ENCODE data around the gene WNT2B.

Gene WNT2B

DNA sequence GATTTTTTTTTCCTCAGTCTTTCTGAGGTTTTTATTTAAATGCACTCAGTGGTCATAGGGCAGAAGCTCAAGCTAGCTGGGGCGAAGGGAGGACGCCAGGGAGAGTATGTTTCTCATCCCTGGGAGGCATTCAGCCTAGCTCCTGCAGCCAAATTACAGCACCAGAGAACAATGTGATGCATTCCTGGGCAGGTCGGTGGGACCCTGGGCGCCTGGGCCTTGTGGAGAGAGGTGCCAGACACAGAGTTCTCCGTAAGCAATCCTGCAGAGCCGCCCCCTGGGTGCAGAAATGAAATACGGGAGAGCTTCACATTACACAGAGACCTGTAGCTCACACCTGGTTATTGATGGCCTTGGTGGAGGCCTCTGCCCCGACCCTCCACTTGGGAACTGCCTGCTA lies 15.5 kb downstream of the WNT2B start:
- TF ChIP-seq CTCF (IDR thresholded peaks at IDR 0.05; ENCODE audit: low read length, missing control alignments) = no peak
- no peak overlapping the region for H3K4me3 ChIP-seq (replicated peaks; ENCODE audit: low read depth, low read length)
- peak; percentile 81 for DNase-seq (ENCODE audit: low read depth)

DNA sequence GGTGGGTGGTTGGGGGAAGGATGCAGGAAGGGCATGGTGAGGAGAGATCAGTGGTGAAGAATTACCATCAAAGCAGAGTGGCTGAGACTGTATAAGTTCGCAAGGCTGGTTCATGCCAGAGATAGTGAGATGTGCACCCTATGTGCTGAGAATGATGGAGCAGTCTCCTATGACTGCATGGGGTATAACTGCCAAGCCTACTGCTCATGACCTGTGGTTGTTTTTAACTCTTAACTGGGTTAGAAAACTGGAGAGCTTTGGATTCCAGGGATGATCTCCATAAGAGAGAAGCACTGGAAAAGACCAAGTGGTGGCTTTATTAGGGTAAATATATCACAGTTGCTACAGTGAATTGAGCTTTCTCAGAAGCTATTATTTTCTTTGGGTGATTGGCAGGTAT lies 16.2 kb downstream of the WNT2B start:
- H3K4me3 ChIP-seq (replicated peaks; ENCODE audit: low read depth, low read length) = no peak overlapping the region
- DNase-seq (ENCODE audit: low read depth) = no peak
- no peak for TF ChIP-seq CTCF (IDR thresholded peaks at IDR 0.05; ENCODE audit: low read length, missing control alignments)

GRCh38 chr1:112527266-112528010 lies 18.7 kb downstream of the WNT2B start:
- no peak overlapping the region for H3K4me3 ChIP-seq (replicated peaks; ENCODE audit: low read depth, low read length)
- DNase-seq (ENCODE audit: low read depth) = no peak
- no peak for TF ChIP-seq CTCF (IDR thresholded peaks at IDR 0.05; ENCODE audit: low read length, missing control alignments)

DNA sequence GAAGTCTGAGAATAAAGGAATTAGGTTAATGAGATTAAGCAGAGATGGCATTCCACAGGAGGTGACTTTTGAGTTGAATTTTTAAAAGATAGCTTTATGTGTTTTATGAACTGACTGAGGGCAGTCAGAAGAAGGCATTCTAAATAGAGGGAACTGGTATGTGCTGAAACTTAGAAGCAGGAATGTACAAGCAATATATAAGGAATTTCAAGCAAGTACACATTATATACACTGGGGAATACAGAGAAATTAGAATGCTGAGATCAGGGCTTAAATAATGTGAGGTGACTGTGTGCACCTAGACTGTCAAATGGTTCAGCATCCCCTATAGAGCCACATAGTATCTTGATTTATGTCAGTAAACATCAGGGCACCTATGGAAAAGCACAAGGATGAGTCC lies 19.3 kb downstream of the WNT2B start:
- H3K4me3 ChIP-seq (replicated peaks; ENCODE audit: low read depth, low read length) = no peak overlapping the region
- no peak for TF ChIP-seq CTCF (IDR thresholded peaks at IDR 0.05; ENCODE audit: low read length, missing control alignments)
- no peak for DNase-seq (ENCODE audit: low read depth)

- TF ChIP-seq CTCF (IDR thresholded peaks at IDR 0.05; ENCODE audit: low read length, missing control alignments) = no peak
- DNase-seq (ENCODE audit: low read depth) = no peak
- no peak overlapping the region for H3K4me3 ChIP-seq (replicated peaks; ENCODE audit: low read depth, low read length)
Measured at GRCh38 chr1:112529301-112529700, 20.5 kb downstream of the WNT2B start.

DNA sequence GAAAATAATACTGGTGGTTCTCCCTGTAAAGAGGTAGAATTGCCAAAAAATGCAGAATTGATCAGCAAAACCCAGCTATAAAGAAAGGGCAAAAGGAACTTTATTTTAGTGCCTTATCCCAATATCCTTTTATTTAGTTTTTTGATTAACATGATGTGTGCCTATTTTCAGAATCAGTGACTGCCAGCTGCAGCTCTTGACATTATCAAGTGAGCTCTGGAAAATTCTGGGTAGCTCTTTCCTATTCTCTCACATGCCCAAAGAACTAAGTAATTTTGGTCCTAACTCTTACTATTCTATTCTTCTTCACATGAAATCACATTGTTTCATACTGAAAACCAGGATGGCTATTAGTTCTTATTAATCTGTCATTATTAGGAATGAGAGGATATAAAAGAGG lies 22.1 kb downstream of the WNT2B start:
- H3K4me3 ChIP-seq (replicated peaks; ENCODE audit: low read depth, low read length) = no peak overlapping the region
- DNase-seq (ENCODE audit: low read depth) = no peak
- TF ChIP-seq CTCF (IDR thresholded peaks at IDR 0.05; ENCODE audit: low read length, missing control alignments) = no peak

DNA sequence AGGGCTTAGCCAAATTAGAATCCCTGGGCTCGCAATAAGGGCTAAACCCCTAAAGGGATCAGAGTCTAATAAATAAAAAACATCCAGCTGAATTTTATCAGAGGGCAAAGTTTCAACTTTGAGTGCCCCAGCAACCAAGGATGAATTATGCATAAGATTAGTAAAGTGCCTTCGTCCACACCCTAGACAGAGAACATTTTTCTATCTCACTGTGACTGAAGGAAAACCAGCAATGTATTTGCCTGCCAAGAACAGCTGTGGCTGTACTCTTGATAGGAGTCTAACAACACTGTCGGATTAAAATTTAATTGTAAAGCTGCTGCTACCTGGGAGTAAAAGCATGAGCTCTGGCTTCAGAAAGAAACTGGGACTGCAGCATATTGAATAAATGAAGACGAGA lies 23.3 kb downstream of the WNT2B start:
- H3K4me3 ChIP-seq (replicated peaks; ENCODE audit: low read depth, low read length) = no peak overlapping the region
- TF ChIP-seq CTCF (IDR thresholded peaks at IDR 0.05; ENCODE audit: low read length, missing control alignments) = no peak
- DNase-seq (ENCODE audit: low read depth) = no peak

Data from fibroblast of pulmonary artery (primary cell).